ENCODE data around the gene TMEM225B.

DNA sequence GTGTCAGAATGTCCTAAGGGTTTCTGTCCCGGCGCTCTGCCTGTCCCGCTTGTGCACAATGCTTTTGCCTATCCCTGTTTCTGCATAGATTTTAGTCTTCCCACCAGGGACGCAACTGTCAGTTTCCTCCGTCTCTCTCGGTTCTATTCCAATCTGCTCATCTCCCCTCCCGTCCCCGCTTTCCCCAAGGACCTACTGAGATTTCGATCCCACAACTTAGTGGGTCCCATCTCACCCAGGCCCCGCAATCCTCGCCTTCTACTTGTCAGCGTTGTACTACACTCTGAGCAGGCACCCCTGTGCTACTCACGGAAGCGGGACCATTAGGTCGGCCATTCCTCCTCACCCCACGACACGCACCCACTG is 40.1 kb upstream of the TMEM225B start:
- TF ChIP-seq, protein P1, sequence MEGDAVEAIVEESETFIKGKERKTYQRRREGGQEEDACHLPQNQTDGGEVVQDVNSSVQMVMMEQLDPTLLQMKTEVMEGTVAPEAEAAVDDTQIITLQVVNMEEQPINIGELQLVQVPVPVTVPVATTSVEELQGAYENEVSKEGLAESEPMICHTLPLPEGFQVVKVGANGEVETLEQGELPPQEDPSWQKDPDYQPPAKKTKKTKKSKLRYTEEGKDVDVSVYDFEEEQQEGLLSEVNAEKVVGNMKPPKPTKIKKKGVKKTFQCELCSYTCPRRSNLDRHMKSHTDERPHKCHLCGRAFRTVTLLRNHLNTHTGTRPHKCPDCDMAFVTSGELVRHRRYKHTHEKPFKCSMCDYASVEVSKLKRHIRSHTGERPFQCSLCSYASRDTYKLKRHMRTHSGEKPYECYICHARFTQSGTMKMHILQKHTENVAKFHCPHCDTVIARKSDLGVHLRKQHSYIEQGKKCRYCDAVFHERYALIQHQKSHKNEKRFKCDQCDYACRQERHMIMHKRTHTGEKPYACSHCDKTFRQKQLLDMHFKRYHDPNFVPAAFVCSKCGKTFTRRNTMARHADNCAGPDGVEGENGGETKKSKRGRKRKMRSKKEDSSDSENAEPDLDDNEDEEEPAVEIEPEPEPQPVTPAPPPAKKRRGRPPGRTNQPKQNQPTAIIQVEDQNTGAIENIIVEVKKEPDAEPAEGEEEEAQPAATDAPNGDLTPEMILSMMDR (IDR thresholded peaks at IDR 0.05; ENCODE audit: low read depth, low read length, poor library complexity, severe bottlenecking), result no peak
- TF ChIP-seq EZH2phosphoT487 (IDR thresholded peaks at IDR 0.05; ENCODE audit: borderline replicate concordance, low read length), result no peak

All from DOHH2 (cell line).